ENCODE measurements around the gene SLA2. TPM values are rescaled to one million over a fixed set of nuclear protein-coding genes. Genes with fewer than 3 reads are reported as not detected.

Gene SLA2
- total and polyA plus RNA-seq, 2 of the 8 experiments (the other 6 are each of a cell fraction or from before 2014, with no cell fraction given): 0.18 TPM; not detected in 1

DNA sequence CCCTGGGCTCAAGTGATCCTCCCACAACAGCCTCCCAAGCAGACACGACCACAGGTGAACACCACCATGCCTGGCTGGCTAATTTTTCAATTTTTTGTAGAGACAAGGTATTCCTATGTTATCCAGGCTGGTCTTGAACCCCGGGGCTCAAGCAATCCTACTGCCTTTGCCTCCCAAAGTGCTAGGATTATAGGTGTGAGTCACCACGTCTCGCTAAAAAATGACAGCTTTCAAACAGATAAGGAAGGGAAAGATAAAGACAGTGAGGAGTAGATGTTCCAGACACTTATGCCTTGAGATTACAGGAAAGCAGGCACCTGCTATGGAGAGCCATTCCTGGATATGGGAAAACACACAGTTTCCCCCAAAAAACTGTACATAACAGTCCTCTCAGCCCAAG, 40.9 kb upstream of the SLA2 start (continued):
- TF ChIP-seq CTBP2 (IDR thresholded peaks at IDR 0.05; ENCODE audit: borderline replicate concordance, insufficient read depth, insufficient read length, low read length) (no peak), CEBPB (IDR thresholded peaks at IDR 0.05; ENCODE audit: low read depth, low read length) (no peak)
